HG03039 (cell line): Measurements from ENCODE around the gene AFDN.

Experiments used
- ATAC-seq: cut with Tn5 transposase; IDR thresholded peaks from one replicate; pipeline ENCODE4 v1.9.1; 2021; ENCODE audit warnings: mild to moderate bottlenecking, moderate library complexity; ENCODE audit not compliant: unreplicated experiment

Gene AFDN

GRCh38 chr6:167838207-167838748, 11.6 kb downstream of the AFDN start:
- ATAC-seq: no peak

DNA sequence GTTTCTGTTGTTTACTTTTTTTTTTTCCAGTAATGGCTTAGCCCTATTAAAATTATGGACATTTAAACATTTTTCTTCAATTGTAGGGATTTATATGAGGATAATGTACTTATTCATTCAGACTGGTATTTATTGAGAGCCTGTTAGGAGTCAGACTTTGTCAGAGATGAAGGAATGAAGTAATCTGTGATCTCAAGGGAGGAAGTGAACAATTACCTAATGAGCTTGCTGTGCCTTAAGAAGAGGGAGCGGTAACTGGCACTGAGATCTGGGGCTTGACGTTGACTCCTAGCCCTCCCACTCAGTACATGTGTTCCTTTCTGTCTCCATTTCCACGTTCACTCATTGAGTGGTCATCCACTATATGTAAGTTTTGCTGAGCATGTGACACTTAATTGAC, 12.6 kb downstream of the AFDN start:
- no peak for ATAC-seq

DNA sequence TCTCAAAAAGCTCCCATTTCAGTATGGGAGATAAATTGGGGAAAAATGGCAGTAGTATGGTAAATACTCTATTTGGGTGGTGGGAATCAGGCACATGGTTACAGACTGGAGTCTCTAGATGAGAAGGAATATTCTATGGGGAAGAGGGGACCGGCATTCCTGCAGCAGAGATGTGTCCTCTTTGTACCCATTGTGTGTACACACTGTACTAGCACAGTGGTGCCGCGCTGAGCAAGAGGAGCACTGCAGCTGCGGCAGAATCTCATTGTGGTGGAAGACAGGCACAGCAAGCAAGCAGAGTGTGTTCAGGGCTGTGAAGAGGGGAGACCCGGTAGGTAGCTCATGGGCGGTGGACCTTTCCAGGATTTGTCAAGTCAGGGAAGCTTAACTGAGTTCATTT, 13.0 kb downstream of the AFDN start:
- no peak for ATAC-seq

DNA sequence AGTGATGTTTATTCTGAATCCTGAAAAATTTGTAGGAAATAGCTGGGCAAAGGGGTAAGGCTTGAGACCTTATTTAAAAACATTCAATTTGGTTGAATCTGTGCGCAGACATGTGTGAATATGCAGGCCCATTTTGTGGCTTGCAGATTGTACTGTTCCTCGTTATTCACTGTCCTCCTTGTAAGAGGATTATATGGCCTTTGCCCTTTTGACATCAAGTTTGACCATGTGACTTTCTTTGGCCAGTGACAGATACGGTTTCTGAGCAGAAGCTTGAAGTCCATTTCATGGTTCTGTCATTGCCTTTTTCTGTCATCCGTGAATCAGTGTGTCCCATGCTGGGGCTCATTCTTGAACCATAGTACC, 13.4 kb downstream of the AFDN start:
- ATAC-seq: no peak

DNA sequence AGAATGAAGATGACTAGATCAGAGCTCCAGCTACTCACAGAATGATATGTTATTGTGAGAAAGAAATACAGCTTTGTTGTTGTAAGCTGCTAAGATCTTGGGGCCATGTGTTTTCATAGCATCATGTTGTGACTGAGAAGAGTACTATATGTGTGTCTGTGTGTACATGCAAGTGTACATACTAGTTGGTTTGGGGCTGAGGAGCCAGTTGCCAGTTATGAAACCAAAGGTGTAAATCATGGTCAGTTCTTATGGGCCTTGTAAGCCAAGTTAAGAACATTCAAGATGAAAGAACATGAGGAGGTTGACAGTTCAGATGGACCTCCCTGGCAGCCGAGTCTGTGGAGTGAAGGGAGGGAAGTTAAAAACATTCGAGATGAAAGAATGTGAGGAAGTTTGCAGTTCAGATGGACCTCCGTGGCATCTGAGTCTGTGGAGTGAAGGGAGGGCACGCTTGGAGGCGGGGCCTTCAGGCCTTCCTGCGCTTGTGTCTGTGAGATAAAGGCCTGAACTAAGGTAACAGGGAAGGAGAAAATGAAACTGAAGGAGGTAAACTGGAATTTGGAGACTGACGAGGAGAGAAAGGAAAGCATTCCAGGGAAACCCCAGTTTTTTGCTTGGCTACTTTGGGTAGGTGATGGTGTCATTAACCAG, 13.9 kb downstream of the AFDN start:
- no peak for ATAC-seq

DNA sequence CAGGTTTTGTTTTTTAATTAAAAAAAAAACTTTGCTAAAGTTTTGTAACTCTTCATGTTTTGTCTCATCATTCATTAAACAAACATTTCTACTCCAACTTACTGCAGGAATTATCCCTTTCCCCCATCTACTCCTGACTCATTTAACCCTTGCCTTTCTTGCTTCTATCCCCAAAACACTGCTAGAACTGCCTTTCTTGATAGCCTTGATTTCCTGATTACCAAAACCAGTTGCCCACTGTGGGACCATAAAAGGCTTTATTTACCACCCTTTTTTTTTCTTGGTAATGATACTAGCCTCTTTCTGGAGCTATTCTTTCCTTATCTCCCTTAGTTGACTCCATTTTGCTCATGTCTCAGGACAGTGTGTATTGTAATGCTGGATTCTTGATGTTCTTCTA, 15.3 kb downstream of the AFDN start:
- ATAC-seq: no peak

GRCh38 chr6:167842457-167842856, 15.7 kb downstream of the AFDN start:
- no peak for ATAC-seq

DNA sequence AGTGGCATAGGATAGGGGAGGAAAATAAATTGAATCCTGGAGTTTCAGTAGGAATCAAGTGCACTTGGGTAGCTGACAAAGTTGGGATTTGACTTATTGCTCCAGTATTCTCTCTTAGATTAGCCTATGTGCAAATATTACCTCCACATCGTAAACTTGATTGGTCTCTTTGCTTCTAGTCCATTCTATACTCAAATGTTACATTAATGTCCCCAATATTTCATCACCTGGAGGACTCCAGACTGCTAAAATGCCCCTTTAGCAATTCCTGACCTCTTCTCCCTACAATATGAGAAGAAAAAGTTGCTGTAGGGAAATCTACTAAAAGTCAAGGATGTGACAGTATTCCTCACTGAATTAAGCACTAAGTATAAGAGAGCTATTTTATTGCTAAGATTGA, 16.3 kb downstream of the AFDN start:
- ATAC-seq: no peak

- no peak for ATAC-seq
These were observed 19.1 kb downstream of the AFDN start for GRCh38 chr6:167845856-167846255.

- no peak for ATAC-seq
These were observed 20.4 kb downstream of the AFDN start for GRCh38 chr6:167846997-167847606.

DNA sequence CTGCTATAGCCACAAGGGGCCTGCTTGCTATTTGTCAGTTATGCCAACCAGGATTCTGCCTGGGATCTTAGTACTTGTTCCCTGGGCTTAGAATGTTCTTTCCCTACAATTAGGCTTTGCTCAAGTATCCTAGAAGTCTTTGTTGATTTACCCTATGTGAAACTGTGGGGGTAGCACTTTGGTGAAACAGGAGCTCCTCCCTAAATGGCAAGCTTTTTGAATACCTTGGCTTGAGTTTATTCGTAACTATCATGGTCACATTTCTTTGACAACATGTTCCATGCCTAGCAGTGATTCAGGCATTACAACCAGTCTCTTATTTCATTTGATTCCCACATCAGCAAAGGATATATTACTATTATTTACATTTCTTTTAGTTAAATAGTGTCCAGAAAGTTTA, 21.2 kb downstream of the AFDN start:
- no peak for ATAC-seq

DNA sequence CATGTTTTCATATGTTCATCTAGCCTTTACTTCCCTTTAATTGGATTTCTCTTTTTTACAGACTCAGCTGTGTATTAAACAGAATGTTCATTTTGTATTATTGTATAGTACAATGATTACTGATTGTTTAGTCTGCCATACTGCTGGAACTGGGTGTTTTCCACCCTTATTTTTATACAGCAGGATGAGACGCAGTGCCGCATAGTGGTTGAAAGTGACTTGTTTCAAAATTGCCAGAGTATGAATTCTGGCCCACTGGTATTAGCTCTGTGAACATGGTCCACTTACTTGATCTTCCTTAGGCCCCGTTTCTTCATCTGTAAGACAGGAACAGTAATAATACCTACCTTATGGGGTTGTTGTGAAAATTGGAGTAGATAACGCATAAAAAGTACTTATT, 22.1 kb downstream of the AFDN start:
- ATAC-seq: no peak

DNA sequence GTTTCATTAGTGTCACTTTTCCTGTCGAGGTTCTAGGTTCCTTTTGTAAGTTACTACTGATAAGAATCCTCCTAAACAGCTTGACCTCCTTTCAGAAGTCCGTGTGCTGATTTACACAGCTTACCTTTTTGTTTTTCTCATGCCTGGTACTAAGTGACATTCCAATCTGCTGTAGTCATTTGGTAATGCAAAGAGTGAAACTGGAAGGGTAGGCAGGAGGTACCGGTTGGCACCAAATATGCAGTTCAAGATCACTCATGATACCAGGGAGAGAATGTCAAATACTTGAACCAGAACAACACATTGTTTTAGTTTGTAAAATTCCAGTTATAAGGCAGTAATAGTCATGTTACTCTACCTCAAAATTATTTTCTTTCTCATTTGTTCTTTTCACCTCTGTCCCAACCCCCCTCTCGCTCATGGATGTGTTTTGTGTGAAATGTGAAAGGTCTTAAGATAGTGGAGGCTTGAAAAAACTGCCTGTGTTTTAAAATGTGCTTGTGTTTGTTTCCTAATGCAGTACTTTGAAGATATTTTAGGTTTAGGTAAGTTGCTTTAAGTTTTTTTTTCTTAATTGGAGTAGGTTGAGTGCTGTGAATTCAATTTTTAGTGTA, 23.2 kb downstream of the AFDN start:
- ATAC-seq: no peak

- ATAC-seq: no peak
These were observed 24.1 kb downstream of the AFDN start for GRCh38 chr6:167850782-167851181.

DNA sequence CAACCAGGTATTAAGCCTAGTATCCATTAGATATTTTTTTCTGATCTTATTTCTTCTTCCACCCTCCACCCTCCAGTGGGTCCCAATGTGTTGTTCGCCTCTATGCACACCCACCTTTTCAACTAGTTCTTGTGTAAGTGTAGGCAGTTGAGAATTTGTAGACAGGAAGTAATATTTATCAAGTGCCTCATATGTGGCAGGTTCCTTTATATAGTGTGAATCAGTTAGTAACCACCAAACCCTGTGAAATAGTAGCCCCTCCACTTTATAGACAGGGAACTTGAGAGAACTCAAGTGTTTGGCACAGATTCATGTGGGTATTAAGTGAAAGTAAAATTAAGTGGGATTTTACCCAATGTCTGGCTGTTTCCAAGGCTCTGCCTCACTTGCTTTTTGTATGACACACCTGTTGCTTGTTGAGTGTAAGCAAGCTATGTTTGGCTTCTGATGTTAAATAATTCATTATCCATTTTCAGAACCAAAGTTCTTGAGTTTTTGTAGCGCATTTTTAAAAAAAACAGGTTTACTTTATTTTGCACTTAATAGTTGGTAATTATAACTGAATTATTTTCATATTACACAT, 24.8 kb downstream of the AFDN start:
- no peak for ATAC-seq

DNA sequence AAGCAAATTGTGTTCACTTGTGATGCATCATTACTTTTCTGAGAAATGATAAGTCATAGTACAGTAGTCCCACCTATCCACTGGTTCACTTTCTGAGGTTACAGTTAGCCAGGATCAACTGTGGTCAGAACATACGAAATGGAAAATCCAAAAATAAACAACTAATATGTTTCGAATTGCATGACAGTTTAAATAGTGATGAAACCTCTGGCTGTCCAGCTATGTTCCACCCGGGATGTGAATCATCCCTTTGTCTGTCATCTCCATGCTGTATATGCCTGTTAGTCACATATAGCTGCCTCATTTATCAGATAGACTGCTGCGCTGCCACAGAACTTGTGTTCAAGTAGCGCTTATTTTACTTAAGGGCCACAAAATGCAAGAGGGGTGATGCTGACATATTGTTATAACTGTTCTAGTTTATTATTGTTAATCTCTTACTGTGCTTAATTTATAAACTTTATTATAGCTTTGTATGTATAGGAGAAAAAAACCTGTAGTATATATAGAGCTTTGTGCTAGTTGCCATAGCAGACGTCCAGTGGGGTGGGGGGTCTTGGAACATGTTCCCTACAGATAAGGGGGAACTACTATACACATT, 29.2 kb downstream of the AFDN start:
- no peak for ATAC-seq

GRCh38 chr6:167856474-167856873, 29.8 kb downstream of the AFDN start:
- no peak for ATAC-seq

- no peak for ATAC-seq
These were observed 30.4 kb downstream of the AFDN start for GRCh38 chr6:167856999-167857660.

DNA sequence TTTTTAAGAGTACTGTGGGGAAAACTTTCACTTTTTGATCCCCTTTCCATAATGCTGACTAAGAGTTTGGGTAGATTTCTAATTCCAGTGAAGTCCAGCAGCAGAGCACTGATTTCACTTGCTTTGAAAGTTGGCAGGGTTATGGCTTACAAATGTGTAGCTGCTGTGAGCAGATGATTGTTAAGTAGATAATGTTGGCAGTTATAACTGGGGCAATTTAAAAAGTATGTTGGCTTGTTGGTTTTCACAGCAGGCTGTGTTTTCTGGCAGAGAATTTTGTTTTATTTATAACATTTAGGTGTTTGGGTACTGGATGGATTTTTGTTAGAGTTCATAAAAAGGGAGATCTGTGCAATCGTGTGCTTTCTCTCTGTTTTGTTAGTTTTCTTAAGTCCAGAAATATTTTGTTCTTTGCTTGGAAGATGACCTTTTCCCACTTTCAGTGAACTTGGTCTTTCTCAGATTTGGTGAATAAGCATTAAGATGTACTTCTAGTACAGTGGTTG, 31.4 kb downstream of the AFDN start:
- no peak for ATAC-seq

GRCh38 chr6:167858842-167859664, 32.3 kb downstream of the AFDN start:
- ATAC-seq: no peak
